IPS-18c (cell line): ENCODE data around the gene ROR2.
"Not testable (repeated sequence)": the region's sequence is repeated elsewhere in the genome, so short reads cannot be mapped to it uniquely, and the experiment has no call there.

Source experiments
- H3K4me3 ChIP-seq: 2 replicates; pipeline ENCODE4 v1.7.0; 2013; ENCODE audit warnings: low read depth, mild to moderate bottlenecking, low read length, moderate library complexity; ENCODE audit not compliant: insufficient read depth
- H3K9me3 ChIP-seq: one replicate; pipeline ENCODE4 v1.6.1; 2013; ENCODE audit warnings: mild to moderate bottlenecking, low read length, moderate library complexity; ENCODE audit not compliant: control insufficient read depth, insufficient read depth

ROR2 gene

DNA sequence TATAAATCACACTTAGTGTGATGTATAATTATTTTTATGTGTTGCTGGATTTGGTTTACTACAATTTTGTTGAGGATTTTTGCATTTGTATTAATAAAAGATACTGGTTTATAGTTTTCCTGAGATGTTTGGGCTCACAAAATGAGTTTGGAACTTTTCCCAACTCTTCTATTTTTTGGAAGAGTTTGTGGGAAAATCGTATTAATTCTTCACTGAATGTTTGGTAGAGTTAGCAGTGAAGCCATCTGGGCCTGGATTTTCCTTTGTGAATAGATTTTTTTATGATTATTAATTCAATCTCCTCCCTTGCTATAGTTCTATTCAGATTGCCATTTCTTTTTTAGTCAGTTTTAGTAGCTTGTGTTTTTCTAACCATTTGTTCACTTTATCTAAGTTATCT is 324.7 kb downstream of the ROR2 start:
- Histone ChIP-seq H3K9me3 (no peaks in the 10 kb centered on the region), H3K4me3 (no peak overlapping the region)

DNA sequence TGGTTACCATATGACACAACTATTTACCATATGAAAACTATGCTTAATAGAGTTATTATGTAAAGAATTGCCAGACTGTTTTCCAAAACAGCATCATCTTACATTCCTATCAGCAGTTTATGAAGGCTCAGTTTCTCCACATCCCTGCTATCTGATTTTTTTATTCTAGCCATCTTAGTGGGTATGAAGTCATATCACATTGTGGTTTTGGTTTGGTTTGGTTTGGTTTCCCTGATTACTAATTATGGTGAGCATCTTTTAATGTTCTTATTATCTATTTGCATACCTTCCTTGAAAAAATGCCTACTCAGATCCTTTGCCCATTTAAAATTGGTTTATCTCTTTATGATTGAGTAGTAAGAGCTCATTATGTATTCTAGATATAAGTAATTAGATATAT is 327.0 kb downstream of the ROR2 start:
- Histone ChIP-seq H3K9me3 (no peaks in the 10 kb centered on the region), H3K4me3 (no peak overlapping the region)

GRCh38 chr9:91622121-91622520 is 327.9 kb downstream of the ROR2 start:
- H3K9me3 ChIP-seq, H3K4me3 ChIP-seq: not testable (repeated sequence)

GRCh38 chr9:91614044-91614443 is 336.0 kb downstream of the ROR2 start:
- not testable (repeated sequence) for H3K4me3 ChIP-seq

DNA sequence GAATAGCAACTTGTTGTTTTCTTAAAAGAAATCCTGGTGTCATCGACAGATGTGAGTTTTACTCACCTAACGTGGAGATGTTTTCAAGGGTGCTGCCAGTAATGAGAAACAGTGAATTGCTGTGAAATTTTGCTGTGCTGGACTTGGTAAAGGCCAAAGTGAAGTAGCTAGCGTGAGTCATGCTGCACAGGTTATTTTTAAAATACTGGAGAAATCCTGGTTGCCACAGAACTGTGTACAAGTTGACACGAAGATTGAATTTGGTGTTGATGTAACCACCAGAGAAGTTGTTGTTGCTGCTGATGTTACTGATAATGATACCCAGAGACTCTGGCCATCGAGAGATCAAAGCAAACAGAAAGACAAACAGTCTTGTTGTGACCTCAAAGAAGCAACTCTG is 338.4 kb downstream of the ROR2 start:
- no peak overlapping the region for H3K4me3 ChIP-seq
- peaks cover 4% of the 10 kb centered on the region for H3K9me3 ChIP-seq

More at GRCh38 chr9:91614044-91614443, 336.0 kb downstream of the ROR2 start:
- H3K9me3 ChIP-seq: not testable (repeated sequence)

DNA sequence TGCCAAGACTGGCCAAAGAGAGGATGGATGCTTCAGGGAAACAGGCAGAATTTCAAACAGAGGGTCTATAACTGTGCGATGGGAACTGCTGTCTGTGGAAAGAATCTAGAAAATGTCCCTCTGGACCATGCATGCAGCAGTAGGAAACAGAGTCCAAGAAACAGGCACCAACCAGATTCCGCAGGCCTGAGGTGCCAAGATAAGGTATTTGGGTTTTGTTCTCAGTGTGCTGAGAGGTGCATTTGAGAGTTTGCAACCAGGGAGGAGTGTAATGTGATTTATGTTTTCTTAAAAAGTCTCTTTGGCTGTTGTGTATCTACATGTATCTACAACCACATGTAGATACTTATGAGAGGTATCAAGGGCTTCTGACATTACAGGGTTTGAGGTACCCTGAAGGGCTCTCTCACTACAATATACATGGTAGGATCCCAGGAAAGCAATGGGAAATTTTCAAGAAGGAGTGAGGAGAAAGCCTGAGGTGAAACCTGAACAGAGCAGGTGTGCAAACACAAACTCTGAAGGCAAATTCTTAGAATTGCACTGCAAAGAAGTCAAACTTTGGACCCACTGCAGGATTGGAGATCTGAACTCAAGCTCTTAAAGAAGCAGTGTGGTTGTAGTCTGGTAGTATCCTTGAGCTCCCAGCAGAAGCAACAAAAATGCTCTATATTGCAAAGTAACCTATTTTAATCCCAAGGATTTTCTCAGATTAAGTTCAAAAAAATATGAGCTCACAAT is 343.6 kb downstream of the ROR2 start:
- Histone ChIP-seq H3K9me3 (no peaks in the 10 kb centered on the region), H3K4me3 (no peak overlapping the region)

GRCh38 chr9:91604451-91605179 is 345.4 kb downstream of the ROR2 start:
- no peaks in the 10 kb centered on the region for H3K9me3 ChIP-seq
- H3K4me3 ChIP-seq: no peak overlapping the region

DNA sequence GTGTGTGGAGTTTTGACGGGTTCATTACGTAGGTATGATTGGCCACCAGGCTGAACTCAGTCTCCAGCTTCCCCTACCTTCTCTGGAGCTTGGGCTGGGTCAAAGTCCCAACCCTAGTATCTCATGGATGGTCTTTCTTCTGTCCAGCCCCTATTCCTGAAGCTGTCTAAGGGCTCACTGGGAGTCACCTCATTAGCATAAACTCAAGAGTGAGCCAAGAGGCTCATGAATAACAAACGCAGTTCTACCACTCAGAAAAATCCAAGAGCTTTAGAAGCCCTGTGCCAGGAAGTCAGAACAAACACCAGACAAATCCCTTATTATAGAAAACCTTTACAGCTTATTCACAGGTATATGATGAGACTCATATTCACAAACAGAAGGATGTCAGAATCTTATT is 346.1 kb downstream of the ROR2 start:
- H3K4me3 ChIP-seq: no peak overlapping the region
- no peaks in the 10 kb centered on the region for H3K9me3 ChIP-seq

DNA sequence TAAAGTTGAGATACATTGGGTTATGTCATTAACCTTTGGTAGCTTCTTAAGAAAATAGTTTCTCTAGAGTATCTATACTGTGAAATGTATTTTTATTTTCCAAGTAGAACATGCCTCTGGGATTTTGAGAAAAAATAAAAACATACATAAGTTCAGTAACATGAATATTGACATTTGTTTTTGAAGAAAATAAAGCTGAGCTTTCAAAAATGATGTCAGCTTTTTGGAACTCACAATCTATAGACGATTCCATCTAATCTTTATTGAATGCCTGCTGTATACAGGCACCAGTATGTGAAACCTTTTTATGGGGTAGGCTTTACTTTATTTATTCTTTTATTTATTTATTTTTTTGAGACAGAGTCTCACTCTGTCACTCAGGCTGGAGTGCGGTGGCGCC is 350.5 kb downstream of the ROR2 start:
- Histone ChIP-seq H3K4me3 (no peak overlapping the region), H3K9me3 (no peaks in the 10 kb centered on the region)

DNA sequence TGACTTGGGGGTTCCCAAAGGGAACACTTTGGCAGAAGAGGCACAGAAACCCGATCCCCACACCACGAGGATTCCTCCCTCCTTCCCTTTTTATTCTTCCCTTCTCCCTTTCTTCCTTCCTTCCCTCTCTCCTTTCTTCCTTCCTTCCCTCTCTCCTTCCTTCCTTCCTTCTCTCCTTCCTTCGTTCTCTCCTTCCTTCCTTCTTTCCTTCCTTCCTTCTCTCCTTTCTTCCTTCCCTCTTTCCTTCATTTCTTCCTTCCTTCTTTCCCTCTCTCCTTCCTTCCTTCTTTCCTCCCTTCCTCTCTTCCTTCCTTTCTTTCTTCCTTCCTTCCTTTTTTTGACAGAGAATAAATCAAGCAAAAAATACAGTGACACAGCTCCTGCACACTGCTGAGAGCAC is 358.4 kb downstream of the ROR2 start:
- Histone ChIP-seq H3K9me3 (no peaks in the 10 kb centered on the region), H3K4me3 (no peak overlapping the region)

GRCh38 chr9:91589101-91589553 is 360.9 kb downstream of the ROR2 start:
- no peaks in the 10 kb centered on the region for H3K9me3 ChIP-seq
- no peak overlapping the region for H3K4me3 ChIP-seq

GRCh38 chr9:91586282-91586681 is 363.7 kb downstream of the ROR2 start:
- Histone ChIP-seq H3K9me3 (no peaks in the 10 kb centered on the region), H3K4me3 (no peak overlapping the region)

DNA sequence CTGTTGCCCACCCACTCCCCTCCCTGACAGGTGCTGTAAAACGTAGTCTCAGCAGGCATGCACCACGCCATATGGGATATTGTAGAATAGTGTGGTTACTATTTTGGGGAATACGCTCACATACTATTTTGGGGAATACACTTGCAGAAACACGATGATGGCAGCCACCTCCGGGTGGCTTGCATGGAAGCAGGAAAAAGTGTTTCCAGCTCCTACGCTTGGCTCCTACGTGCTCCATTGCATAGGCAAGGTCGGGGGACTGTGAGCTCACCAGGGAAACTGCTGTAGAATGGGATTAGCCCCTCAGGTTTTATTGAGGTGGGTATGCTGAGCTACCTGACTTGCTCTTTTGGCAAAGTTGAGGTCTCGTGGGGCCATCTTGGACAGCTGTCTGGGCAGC is 366.1 kb downstream of the ROR2 start:
- Histone ChIP-seq H3K4me3 (no peak overlapping the region), H3K9me3 (no peaks in the 10 kb centered on the region)

GRCh38 chr9:91583161-91583875 is 366.7 kb downstream of the ROR2 start:
- Histone ChIP-seq H3K4me3 (no peak overlapping the region), H3K9me3 (no peaks in the 10 kb centered on the region)

DNA sequence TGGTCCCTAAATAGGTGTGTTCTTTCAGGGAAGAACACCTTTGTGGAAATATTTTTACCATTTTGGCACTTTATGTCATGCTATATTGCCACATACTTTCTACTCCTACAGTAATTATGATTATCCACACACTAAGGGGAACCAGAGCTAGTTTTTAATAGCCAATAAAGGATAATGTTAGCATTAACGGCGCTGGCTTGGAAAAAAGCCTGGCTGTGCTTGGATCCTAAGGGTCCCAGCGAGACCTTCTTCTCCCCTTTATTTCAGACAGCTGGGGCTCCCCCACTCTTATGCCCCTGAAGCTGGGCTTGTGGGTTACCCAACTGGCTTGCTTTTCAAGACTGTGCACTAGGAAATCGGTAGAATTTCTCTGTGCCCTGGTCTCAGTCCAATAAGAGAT is 367.8 kb downstream of the ROR2 start:
- Histone ChIP-seq H3K9me3 (no peaks in the 10 kb centered on the region), H3K4me3 (no peak overlapping the region)

GRCh38 chr9:91580136-91580535 is 369.9 kb downstream of the ROR2 start:
- Histone ChIP-seq H3K9me3 (no peaks in the 10 kb centered on the region), H3K4me3 (no peak overlapping the region)

GRCh38 chr9:91578911-91579310 is 371.1 kb downstream of the ROR2 start:
- no peak overlapping the region for H3K4me3 ChIP-seq
- H3K9me3 ChIP-seq: peaks cover 2% of the 10 kb centered on the region

DNA sequence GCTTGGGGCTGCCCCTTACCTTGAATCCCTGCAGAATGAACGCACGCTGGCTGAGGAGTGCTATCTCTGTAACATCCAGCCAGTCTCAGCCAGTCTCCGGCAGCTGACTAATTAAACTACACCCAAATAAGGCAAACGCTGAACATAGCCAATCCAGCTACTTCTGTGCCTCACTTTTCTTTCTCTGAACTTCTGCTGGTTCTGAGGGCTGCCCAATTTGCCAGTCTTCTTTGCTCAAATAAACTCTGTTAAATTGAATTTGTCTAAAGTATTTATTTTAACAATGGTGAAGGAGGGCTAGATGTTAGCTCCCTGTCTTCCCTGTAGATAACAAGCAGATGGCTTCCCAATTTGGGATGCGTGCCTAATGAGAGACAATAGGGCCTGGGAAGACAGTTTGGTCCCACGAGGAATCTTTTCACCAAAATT is 372.4 kb downstream of the ROR2 start:
- H3K9me3 ChIP-seq: peaks cover 2% of the 10 kb centered on the region
- H3K4me3 ChIP-seq: no peak overlapping the region
